ENCODE data around the gene STX16. TPM values are rescaled to one million over a fixed set of nuclear protein-coding genes. Genes with fewer than 3 reads are reported as not detected.

The STX16 gene
- total and polyA plus RNA-seq, 9 of the 15 experiments (the other 6 are each of a cell fraction or from before 2014, with no cell fraction given), result 4.4 to 43.5 (median 14.7) TPM

- Histone ChIP-seq H2AFZ (ENCODE audit: low read depth, low read length) (no peak overlapping the region), H3K27ac (ENCODE audit: extremely low read depth, low read depth, low read length) (no peak overlapping the region), H3K9me3 (replicated peaks; ENCODE audit: control insufficient read depth, insufficient read depth, low read depth, low read length) (no peaks in the 10 kb centered on the region), H3K9me1 (ENCODE audit: control insufficient read depth, insufficient read depth, low read length) (no peaks in the 10 kb centered on the region), H3K79me2 (ENCODE audit: control insufficient read depth, insufficient read depth, low read length) (no peaks in the 10 kb centered on the region), H4K20me1 (replicated peaks; ENCODE audit: control insufficient read depth, insufficient read depth, low read length) (no peaks in the 10 kb centered on the region), H3K9ac (ENCODE audit: insufficient read depth in 1 of 2, low read depth in 2 of 2, low read length in 2 of 2) (no peak overlapping the region), H3K27me3 (ENCODE audit: control insufficient read depth in 2 of 2, insufficient read depth in 2 of 2, low read length in 2 of 2) (no peaks in the 10 kb centered on the region), H3K36me3 (ENCODE audit: control insufficient read depth, insufficient read depth, low read length) (no peaks in the 10 kb centered on the region; the same call in 2 of the 3 replicates), H3K4me3 (no peak overlapping the region), H3K4me1 (replicated peaks in 1 of 2; ENCODE audit: control insufficient read depth in 2 of 2, insufficient read depth in 2 of 2, low read length in 2 of 2) (peaks cover 3 to 14% of the 10 kb centered on the region in 2 experiments; a peak in 3 of 5 replicates), H3K4me2 (ENCODE audit: insufficient read depth, low read length) (no peak overlapping the region)
- POLR2A ChIA-PET, result no interaction called here
- intact Hi-C loops (cut with micrococcal nuclease) (no loop called here), in situ Hi-C loops (cut with MboI) (no loop called here)
- TF ChIP-seq POLR3G (IDR thresholded peaks at IDR 0.05; ENCODE audit: extremely low read depth, insufficient read length, insufficient replicate concordance) (no peak), PTRF (tag; IDR thresholded peaks at IDR 0.05) (no peak), POLR2H (tag; IDR thresholded peaks at IDR 0.05; ENCODE audit: low read depth) (no peak), HSF4 (CRISPR knock-in tag; IDR thresholded peaks at IDR 0.05; ENCODE audit: borderline replicate concordance) (no peak), CREBBP (IDR thresholded peaks at IDR 0.05; ENCODE audit: low read depth, low read length) (no peak), TEAD4 (IDR thresholded peaks at IDR 0.05; ENCODE audit: low read length) (no peak), TEAD4 (CRISPR knock-in tag; IDR thresholded peaks at IDR 0.05; ENCODE audit: borderline replicate concordance) (no peak), SOX6 (IDR thresholded peaks at IDR 0.05) (no peak), ZNF408 (CRISPR knock-in tag; IDR thresholded peaks at IDR 0.05; ENCODE audit: low read depth) (no peak), EHMT2 (IDR thresholded peaks at IDR 0.05) (no peak), JUNB (CRISPR knock-in tag; conservative IDR thresholded peaks at IDR 0.05) (no peak)
- TF ChIP-seq, protein P1, sequence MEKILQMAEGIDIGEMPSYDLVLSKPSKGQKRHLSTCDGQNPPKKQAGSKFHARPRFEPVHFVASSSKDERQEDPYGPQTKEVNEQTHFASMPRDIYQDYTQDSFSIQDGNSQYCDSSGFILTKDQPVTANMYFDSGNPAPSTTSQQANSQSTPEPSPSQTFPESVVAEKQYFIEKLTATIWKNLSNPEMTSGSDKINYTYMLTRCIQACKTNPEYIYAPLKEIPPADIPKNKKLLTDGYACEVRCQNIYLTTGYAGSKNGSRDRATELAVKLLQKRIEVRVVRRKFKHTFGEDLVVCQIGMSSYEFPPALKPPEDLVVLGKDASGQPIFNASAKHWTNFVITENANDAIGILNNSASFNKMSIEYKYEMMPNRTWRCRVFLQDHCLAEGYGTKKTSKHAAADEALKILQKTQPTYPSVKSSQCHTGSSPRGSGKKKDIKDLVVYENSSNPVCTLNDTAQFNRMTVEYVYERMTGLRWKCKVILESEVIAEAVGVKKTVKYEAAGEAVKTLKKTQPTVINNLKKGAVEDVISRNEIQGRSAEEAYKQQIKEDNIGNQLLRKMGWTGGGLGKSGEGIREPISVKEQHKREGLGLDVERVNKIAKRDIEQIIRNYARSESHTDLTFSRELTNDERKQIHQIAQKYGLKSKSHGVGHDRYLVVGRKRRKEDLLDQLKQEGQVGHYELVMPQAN (IDR thresholded peaks at IDR 0.05; ENCODE audit: borderline replicate concordance), result no peak
- TF ChIP-seq, protein P2, sequence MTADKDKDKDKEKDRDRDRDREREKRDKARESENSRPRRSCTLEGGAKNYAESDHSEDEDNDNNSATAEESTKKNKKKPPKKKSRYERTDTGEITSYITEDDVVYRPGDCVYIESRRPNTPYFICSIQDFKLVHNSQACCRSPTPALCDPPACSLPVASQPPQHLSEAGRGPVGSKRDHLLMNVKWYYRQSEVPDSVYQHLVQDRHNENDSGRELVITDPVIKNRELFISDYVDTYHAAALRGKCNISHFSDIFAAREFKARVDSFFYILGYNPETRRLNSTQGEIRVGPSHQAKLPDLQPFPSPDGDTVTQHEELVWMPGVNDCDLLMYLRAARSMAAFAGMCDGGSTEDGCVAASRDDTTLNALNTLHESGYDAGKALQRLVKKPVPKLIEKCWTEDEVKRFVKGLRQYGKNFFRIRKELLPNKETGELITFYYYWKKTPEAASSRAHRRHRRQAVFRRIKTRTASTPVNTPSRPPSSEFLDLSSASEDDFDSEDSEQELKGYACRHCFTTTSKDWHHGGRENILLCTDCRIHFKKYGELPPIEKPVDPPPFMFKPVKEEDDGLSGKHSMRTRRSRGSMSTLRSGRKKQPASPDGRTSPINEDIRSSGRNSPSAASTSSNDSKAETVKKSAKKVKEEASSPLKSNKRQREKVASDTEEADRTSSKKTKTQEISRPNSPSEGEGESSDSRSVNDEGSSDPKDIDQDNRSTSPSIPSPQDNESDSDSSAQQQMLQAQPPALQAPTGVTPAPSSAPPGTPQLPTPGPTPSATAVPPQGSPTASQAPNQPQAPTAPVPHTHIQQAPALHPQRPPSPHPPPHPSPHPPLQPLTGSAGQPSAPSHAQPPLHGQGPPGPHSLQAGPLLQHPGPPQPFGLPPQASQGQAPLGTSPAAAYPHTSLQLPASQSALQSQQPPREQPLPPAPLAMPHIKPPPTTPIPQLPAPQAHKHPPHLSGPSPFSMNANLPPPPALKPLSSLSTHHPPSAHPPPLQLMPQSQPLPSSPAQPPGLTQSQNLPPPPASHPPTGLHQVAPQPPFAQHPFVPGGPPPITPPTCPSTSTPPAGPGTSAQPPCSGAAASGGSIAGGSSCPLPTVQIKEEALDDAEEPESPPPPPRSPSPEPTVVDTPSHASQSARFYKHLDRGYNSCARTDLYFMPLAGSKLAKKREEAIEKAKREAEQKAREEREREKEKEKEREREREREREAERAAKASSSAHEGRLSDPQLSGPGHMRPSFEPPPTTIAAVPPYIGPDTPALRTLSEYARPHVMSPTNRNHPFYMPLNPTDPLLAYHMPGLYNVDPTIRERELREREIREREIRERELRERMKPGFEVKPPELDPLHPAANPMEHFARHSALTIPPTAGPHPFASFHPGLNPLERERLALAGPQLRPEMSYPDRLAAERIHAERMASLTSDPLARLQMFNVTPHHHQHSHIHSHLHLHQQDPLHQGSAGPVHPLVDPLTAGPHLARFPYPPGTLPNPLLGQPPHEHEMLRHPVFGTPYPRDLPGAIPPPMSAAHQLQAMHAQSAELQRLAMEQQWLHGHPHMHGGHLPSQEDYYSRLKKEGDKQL (CRISPR knock-in tag; IDR thresholded peaks at IDR 0.05; ENCODE audit: borderline replicate concordance), result no peak
- FAIRE-seq, result no peak
- no TSS peak for BruUV-seq (replicated peaks)
- CTCF ChIA-PET (ENCODE audit: low intra/inter-chr PET ratio), result no interaction called here
- no peak for ATAC-seq
- DNase-seq (ENCODE audit: extremely low read depth in 1 of 4, low spot score in 3 of 4), result no peak
- WGBS (ENCODE audit: insufficient coverage, low coverage, missing lambda C conversion rate), result 80% methylated on average over 9 of the region's 9 CpGs
These were observed 51.1 kb downstream of the STX16 start for GRCh38 chr20:58702161-58702510.
